ENCODE data around the gene SPON1. TPM values are rescaled to one million over a fixed set of nuclear protein-coding genes. Genes with fewer than 3 reads are reported as not detected.
A peak's percentile ranks its signal among the peaks of the same experiment; 100 is the strongest.
"Not testable (repeated sequence)": the region's sequence is repeated elsewhere in the genome, so short reads cannot be mapped to it uniquely, and the experiment has no call there.

SPON1 gene
- total RNA-seq, 2 donors from 2014 or later: 9.3 to 26.7 TPM

DNA sequence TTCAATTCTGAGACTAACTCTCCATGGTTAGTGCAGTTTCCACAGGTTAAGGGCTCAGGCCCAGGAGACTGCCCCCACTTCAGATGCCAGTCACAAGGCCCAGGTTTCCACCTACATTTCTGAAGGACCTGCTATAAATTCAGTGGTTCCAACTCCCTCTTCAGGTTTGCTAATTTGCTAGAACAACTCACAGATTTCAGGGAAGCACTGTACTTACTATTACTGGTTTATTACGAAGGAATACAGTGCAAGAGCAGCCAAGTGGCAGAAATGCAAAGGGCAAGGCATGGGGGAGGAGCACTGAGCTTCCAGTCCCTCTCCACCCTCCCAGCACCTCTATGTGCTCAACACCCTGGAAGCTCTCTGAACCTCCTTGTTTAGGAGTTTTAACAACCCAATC, 39.3 kb upstream of the SPON1 start:
- 55 to 67% methylated on average over 1 of the region's 1 CpG for WGBS, 2 donors
- Histone ChIP-seq H3K9me3 (no peaks in the 10 kb centered on the region), H3K4me3 (no peak overlapping the region), H3K27me3 (no peaks in the 10 kb centered on the region), H3K36me3 (replicated peaks in 1 of 2; ENCODE audit: insufficient read depth in 1 of 2, low read depth in 2 of 2) (no peaks in the 10 kb centered on the region), H3K27ac (no peak overlapping the region), H3K4me1 (no peaks in the 10 kb centered on the region)
- TF ChIP-seq POLR2A (IDR thresholded peaks at IDR 0.05): no peak
- TF ChIP-seq, protein P1, sequence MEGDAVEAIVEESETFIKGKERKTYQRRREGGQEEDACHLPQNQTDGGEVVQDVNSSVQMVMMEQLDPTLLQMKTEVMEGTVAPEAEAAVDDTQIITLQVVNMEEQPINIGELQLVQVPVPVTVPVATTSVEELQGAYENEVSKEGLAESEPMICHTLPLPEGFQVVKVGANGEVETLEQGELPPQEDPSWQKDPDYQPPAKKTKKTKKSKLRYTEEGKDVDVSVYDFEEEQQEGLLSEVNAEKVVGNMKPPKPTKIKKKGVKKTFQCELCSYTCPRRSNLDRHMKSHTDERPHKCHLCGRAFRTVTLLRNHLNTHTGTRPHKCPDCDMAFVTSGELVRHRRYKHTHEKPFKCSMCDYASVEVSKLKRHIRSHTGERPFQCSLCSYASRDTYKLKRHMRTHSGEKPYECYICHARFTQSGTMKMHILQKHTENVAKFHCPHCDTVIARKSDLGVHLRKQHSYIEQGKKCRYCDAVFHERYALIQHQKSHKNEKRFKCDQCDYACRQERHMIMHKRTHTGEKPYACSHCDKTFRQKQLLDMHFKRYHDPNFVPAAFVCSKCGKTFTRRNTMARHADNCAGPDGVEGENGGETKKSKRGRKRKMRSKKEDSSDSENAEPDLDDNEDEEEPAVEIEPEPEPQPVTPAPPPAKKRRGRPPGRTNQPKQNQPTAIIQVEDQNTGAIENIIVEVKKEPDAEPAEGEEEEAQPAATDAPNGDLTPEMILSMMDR (IDR thresholded peaks at IDR 0.05): no peak
- ATAC-seq: no peak
- no peak for DNase-seq
- intact Hi-C loops (cut with DNase I): no loop called here

DNA sequence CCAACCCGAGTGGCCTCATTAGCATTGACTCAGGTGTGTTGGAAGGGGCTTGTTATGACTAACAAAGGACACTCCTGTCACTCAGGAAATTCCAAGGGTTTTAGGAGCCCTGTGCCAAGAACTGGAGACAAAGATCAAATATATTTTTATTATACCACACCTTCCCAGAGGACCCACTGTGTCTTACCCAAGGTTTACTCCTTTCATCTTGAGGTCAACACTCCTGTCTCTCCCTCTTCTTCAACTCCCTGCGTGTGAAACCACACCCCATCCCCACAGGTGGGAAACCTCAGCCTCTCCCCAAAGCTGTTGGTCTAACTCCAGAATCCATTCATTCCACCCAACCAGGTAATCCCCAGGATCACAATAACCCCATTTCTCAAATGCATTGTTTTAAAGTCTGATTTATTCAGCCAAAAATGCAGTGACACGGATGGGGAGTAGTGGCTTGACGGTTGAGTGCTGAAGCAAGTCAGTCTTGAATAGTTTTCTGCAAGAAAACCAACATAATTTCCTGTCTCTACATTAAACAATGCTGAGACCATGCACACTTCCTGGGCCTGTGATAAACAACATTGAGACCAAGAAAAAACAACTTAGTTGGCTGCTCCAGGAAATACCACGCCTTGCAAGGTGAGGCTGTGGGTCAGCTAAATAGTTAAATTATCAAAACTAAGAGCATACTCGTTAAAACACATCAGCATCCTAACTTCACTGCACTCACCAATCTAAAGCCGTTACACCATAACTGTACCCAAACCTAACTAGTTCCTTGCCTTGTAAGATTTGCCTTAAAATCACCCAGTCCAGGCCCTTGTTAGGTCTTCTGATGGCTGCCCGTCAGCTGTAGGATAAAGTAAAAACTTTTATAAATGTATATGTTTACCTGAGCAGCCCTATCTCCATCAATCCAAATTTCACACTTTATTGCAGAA, 38.5 kb upstream of the SPON1 start:
- DNase-seq (no peak), ATAC-seq (no peak)
- 63 to 66% methylated on average over 8 of the region's 8 CpGs for WGBS, 2 donors
- Histone ChIP-seq H3K4me1 (peaks cover 7% of the 10 kb centered on the region), H3K9me3 (no peaks in the 10 kb centered on the region), H3K27me3 (no peaks in the 10 kb centered on the region), H3K36me3 (replicated peaks in 1 of 2; ENCODE audit: insufficient read depth in 1 of 2, low read depth in 2 of 2) (no peaks in the 10 kb centered on the region), H3K4me3 (no peak overlapping the region), H3K27ac (no peak overlapping the region)
- no peak for TF ChIP-seq POLR2A (IDR thresholded peaks at IDR 0.05)
- TF ChIP-seq, protein P1 (IDR thresholded peaks at IDR 0.05): no peak
- intact Hi-C loops (cut with DNase I): no loop called here

DNA sequence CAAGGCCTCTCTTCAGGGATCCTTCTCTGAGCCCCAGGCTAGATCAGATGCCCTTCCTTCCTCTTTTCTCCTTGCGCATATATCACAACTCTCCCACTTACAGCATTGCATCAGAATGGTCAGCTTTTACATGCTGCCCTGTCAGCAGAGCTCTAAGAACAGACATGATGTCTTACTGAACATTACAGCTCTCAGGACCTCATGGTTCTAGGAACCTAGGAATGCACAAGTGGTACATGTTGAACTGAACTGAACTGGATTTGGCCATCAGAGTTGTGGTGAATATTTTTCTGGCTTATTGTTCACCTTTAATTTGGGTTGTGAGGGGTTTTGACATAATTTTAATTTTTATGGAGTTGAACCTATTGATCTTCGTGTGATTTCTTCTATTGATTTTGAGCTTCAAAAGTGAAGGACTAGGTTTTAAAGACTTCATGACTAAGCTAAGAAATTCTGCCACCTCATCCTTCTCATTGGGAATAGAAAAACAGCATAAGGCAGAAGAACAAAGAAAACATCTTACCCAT, 37.7 kb upstream of the SPON1 start:
- H3K36me3 ChIP-seq (replicated peaks in 1 of 2; ENCODE audit: insufficient read depth in 1 of 2, low read depth in 2 of 2): no peaks in the 10 kb centered on the region
- H3K4me1 ChIP-seq: peaks cover 14% of the 10 kb centered on the region
- ATAC-seq (no peak), DNase-seq (peak in 1 of 4 donors; percentile 41)
- no peak for TF ChIP-seq POLR2A (IDR thresholded peaks at IDR 0.05)
- TF ChIP-seq, protein P1 (IDR thresholded peaks at IDR 0.05): no peak
- no peaks in the 10 kb centered on the region for H3K9me3 ChIP-seq
- 80 to 87% methylated on average over 2 of the region's 2 CpGs for WGBS, 2 donors
- H3K27ac ChIP-seq: no peak overlapping the region
- H3K27me3 ChIP-seq: no peaks in the 10 kb centered on the region
- H3K4me3 ChIP-seq: no peak overlapping the region
- intact Hi-C loops (cut with DNase I): no loop called here

DNA sequence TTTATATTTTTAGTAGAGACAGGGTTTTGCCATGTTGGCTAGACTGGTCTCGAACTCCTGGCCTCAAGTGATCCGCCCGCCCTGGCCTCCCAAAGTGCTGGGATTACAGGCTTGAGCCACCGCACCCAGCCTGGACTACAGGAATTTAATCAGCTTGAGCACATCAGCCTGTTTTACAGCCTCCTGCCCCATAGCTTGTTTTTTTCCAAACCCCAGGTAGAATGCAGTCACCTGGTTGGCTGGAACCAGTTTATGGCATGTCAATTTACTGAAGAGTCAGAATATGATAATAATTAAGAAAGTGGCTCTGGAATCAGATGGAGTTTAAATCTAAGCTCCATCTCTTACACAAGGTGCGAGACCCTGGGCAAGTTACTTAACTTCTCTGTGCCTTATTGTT, 36.2 kb upstream of the SPON1 start:
- ATAC-seq; H3K36me3 ChIP-seq (replicated peaks in 1 of 2; ENCODE audit: insufficient read depth in 1 of 2, low read depth in 2 of 2); intact Hi-C loops (cut with DNase I); H3K9me3 ChIP-seq; H3K27ac ChIP-seq; H3K27me3 ChIP-seq; H3K4me3 ChIP-seq; DNase-seq: not testable (repeated sequence)
- peaks cover 14% of the 10 kb centered on the region for H3K4me1 ChIP-seq
- 94 to 95% methylated on average over 5 of the region's 5 CpGs for WGBS, 2 donors

DNA sequence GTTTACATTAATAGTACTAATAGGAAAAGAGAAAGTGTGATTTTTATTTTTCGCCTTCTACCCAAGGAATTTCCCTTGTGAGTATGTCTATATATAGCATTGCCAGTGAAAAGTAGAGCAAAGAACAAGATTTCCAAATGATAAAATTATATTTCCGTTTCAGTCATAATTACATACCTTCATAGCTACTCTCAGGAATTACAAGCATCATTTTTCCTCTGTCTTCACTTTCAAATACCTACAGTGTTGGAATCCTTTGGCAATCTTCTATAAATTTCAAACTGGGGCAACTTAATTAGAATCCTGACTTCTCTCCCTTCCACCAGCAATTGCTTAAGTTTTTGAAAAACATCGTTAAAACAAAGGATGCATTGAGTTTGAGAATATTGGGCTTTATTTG, 35.5 kb upstream of the SPON1 start:
- Histone ChIP-seq H3K9me3 (no peaks in the 10 kb centered on the region), H3K27me3 (no peaks in the 10 kb centered on the region), H3K36me3 (replicated peaks in 1 of 2; ENCODE audit: insufficient read depth in 1 of 2, low read depth in 2 of 2) (no peaks in the 10 kb centered on the region), H3K4me3 (no peak overlapping the region), H3K27ac (no peak overlapping the region), H3K4me1 (peaks cover 14% of the 10 kb centered on the region)
- 80 to 82% methylated on average over 3 of the region's 3 CpGs for WGBS, 2 donors
- ATAC-seq (no peak), DNase-seq (no peak)
- intact Hi-C loops (cut with DNase I): no loop called here
- TF ChIP-seq, protein P1 (IDR thresholded peaks at IDR 0.05): no peak
- TF ChIP-seq POLR2A (IDR thresholded peaks at IDR 0.05): no peak
